ENCODE measurements around the gene OR2V2.

Gene OR2V2

GRCh38 chr5:181185560-181185959, 38.2 kb downstream of the OR2V2 start:
- TF ChIP-seq CTCF (conservative IDR thresholded peaks at IDR 0.05), result no peak
- H3K27ac ChIP-seq, result peak overlapping the region; percentile 96

GRCh38 chr5:181186022-181186421, 38.6 kb downstream of the OR2V2 start:
- no peak for TF ChIP-seq CTCF (conservative IDR thresholded peaks at IDR 0.05)
- peak overlapping the region; percentile 96; the same call in 1 of the 2 replicates for H3K27ac ChIP-seq

GRCh38 chr5:181186986-181187499, 39.7 kb downstream of the OR2V2 start:
- H3K27ac ChIP-seq, result peak overlapping the region; percentile 95
- TF ChIP-seq CTCF (conservative IDR thresholded peaks at IDR 0.05), result no peak

GRCh38 chr5:181187500-181188213, 40.3 kb downstream of the OR2V2 start:
- H3K27ac ChIP-seq, result peak overlapping the region; percentile 95
- peak; percentile 72 for TF ChIP-seq CTCF (conservative IDR thresholded peaks at IDR 0.05)

DNA sequence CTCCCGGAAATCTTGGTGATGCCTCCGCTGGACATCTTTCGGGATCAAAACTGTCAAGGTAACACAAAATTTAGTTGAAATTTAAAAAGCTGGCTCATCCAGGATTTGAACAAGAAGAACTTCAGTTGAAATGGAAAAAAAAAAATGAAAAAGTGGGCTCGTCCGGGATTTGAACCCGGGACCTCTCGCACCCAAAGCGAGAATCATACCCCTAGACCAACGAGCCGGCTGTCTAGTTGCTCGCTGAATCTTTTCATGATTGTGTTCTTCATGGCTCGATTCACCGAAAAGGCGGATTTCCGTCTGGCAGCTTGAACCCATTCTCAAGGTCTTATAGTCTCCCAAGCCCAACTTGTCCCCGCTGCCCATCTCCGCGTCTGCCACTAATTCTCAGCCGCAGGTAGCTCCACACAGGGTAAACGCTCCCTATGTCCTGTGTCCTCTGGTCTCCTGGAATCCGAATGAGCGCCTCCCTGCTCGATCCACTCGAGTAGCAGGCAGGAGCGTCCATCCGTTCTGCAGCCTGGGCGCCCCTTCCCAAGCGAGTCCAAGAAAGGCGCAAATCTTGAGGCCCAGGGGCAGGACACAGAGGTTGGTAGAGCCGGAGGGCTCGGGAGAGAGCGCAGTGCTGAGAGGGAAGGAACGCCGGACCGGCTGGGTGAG, 41.4 kb downstream of the OR2V2 start:
- TF ChIP-seq CTCF (conservative IDR thresholded peaks at IDR 0.05), result peak; percentile 49

GRCh38 chr5:181189363-181189961, 42.1 kb downstream of the OR2V2 start:
- TF ChIP-seq CTCF (conservative IDR thresholded peaks at IDR 0.05), result no peak; the same call in 1 of the 2 replicates
- peak overlapping the region; percentile 95 for H3K27ac ChIP-seq

More for the DNA sequence above, 41.4 kb downstream of the OR2V2 start:
- peak overlapping the region; percentile 95 for H3K27ac ChIP-seq

Data from VCaP (cell line).